ENCODE data around the gene PDE10A.

The PDE10A gene

GRCh38 chr6:165458134-165458533 is 204.9 kb downstream of the PDE10A start:
- no peak for DNase-seq

- no peak for DNase-seq
These were observed 206.8 kb downstream of the PDE10A start for GRCh38 chr6:165456286-165456685.

GRCh38 chr6:165455488-165455887 is 207.6 kb downstream of the PDE10A start:
- no peak for DNase-seq

- no peak for DNase-seq
These were observed 209.6 kb downstream of the PDE10A start for GRCh38 chr6:165453395-165453794.

GRCh38 chr6:165451838-165452237 is 211.2 kb downstream of the PDE10A start:
- DNase-seq = no peak

- no peak for DNase-seq
These were observed 214.8 kb downstream of the PDE10A start for GRCh38 chr6:165448210-165448609.

- no peak for DNase-seq
These were observed 215.9 kb downstream of the PDE10A start for GRCh38 chr6:165447141-165447540.

- DNase-seq = no peak
These were observed 216.7 kb downstream of the PDE10A start for GRCh38 chr6:165446331-165446730.

GRCh38 chr6:165443462-165443861 is 219.6 kb downstream of the PDE10A start:
- DNase-seq = no peak

GRCh38 chr6:165441181-165441580 is 221.9 kb downstream of the PDE10A start:
- no peak for DNase-seq

GRCh38 chr6:165439928-165440554 is 223.0 kb downstream of the PDE10A start:
- DNase-seq = no peak

- no peak for DNase-seq
These were observed 236.1 kb downstream of the PDE10A start for GRCh38 chr6:165426892-165427291.

GRCh38 chr6:165422192-165422591 is 240.8 kb downstream of the PDE10A start:
- no peak for DNase-seq

- DNase-seq = no peak
These were observed 245.7 kb downstream of the PDE10A start for GRCh38 chr6:165417278-165417865.

GRCh38 chr6:165404697-165405096 is 258.3 kb downstream of the PDE10A start:
- DNase-seq = no peak

GRCh38 chr6:165404296-165404695 is 258.7 kb downstream of the PDE10A start:
- DNase-seq = no peak

GRCh38 chr6:165403006-165403595 is 259.9 kb downstream of the PDE10A start:
- DNase-seq = no peak

- no peak for DNase-seq
These were observed 261.9 kb downstream of the PDE10A start for GRCh38 chr6:165401092-165401491.

- DNase-seq = no peak
These were observed 272.6 kb downstream of the PDE10A start for GRCh38 chr6:165390475-165390874.

GRCh38 chr6:165389534-165389933 is 273.5 kb downstream of the PDE10A start:
- no peak for DNase-seq

- no peak for DNase-seq
These were observed 279.7 kb downstream of the PDE10A start for GRCh38 chr6:165383323-165383722.

- no peak for DNase-seq
These were observed 286.9 kb downstream of the PDE10A start for GRCh38 chr6:165376100-165376499.

GRCh38 chr6:165365371-165365770 is 297.7 kb downstream of the PDE10A start:
- no peak for DNase-seq

GRCh38 chr6:165345700-165346099 is 317.3 kb downstream of the PDE10A start:
- no peak for DNase-seq

- no peak for DNase-seq
These were observed 322.5 kb downstream of the PDE10A start for GRCh38 chr6:165340532-165340931.

Data from right hindlimb (tissue), 1 donor.